B cell (primary cell): ENCODE measurements around the gene AAR2. TPM values are rescaled to one million over a fixed set of nuclear protein-coding genes. Genes with fewer than 3 reads are reported as not detected.

Source experiments
- ATAC-seq: fragments of 200-7000 bp; cut with Tn5 transposase; one replicate; pipeline ENCODE4 v1.10.0; 2021; ENCODE audit warnings: low read depth, mild to moderate bottlenecking, moderate number of reproducible peaks, moderate library complexity
- CTCF ChIA-PET: fragments of 350-600 bp; sonication (Branson Sonifier 250); formaldehyde crosslinking; loops from one replicate; lab custom pipeline; 2021; ENCODE audit warnings: antibody characterized with exemption, inconsistent platforms; lab: Charles Lee
- POLR2A ChIA-PET: fragments of 350-600 bp; sonication (Branson Sonifier 250); formaldehyde crosslinking; loops from one replicate; lab custom pipeline; 2021; ENCODE audit warnings: antibody characterized with exemption; lab: Charles Lee
- DNase-seq: peaks from one replicate; pipeline ENCODE4 v3.0.0; 2013
- H2AFZ ChIP-seq: 2 replicates; pipeline ENCODE4 v1.6.1; 2012; ENCODE audit warnings: mild to moderate bottlenecking, low read depth, low read length; ENCODE audit not compliant: insufficient read depth, poor library complexity, severe bottlenecking
- H3K27ac ChIP-seq, 2 donors: 1 replicate in 1 of 2; 2 replicates in 1 of 2; pipeline ENCODE4 v1.5.1; 2012 to 2013; ENCODE audit warnings: low read length in 2 of 2, mild to moderate bottlenecking in 2 of 2, moderate library complexity in 1 of 2
- H3K27me3 ChIP-seq, 4 experiments: fragments of 200-600 bp in 1 of 4; sonication (generic) in 1 of 4; replicated peaks in 1 of 4; 1 replicate in 2 of 4; 2 replicates in 2 of 4; pipeline versions ENCODE4 v1.6.1 to v1.7.0; 2013 to 2016; ENCODE audit warnings: low read length in 3 of 4, mild to moderate bottlenecking in 2 of 4, mixed read lengths in 1 of 4, moderate library complexity in 1 of 4; ENCODE audit not compliant: insufficient read depth in 4 of 4, control insufficient read depth in 3 of 4; ENCODE audit errors: control extremely low read depth in 1 of 4
- H3K36me3 ChIP-seq, 2 experiments: replicated peaks in 1 of 2; 1 replicate in 1 of 2; 2 replicates in 1 of 2; pipeline versions ENCODE4 v1.6.1 to v1.7.1; 2013; ENCODE audit warnings: low read length in 1 of 2; ENCODE audit not compliant: insufficient read depth in 2 of 2, control insufficient read depth in 1 of 2; ENCODE audit errors: control extremely low read depth in 1 of 2, extremely low read depth in 1 of 2
- H3K4me1 ChIP-seq, 2 donors: fragments of 200-600 bp in 1 of 2; sonication (generic) in 1 of 2; 1 replicate in 1 of 2; 2 replicates in 1 of 2; pipeline versions ENCODE4 v1.5.1 to v1.6.1; 2013 to 2017; ENCODE audit warnings: low read length in 2 of 2; ENCODE audit not compliant: control insufficient read depth in 2 of 2, insufficient read depth in 2 of 2
- H3K4me2 ChIP-seq: replicated peaks from 2 replicates; pipeline ENCODE3; 2012; ENCODE audit warnings: mild to moderate bottlenecking, low read depth, low read length; ENCODE audit not compliant: poor library complexity, severe bottlenecking
- H3K4me3 ChIP-seq, 5 experiments: fragments of 200-600 bp in 1 of 5; sonication (generic) in 1 of 5; 1 replicate in 3 of 5; 2 replicates in 2 of 5; pipeline versions ENCODE4 v1.5.1 to v1.7.0; 2011 to 2016; ENCODE audit warnings: low read length in 4 of 5, mild to moderate bottlenecking in 4 of 5, low read depth in 2 of 5, control low read depth in 1 of 5, moderate library complexity in 1 of 5; ENCODE audit not compliant: insufficient read depth in 1 of 5; ENCODE audit errors: control extremely low read depth in 1 of 5, extremely low read depth in 1 of 5
- H3K79me2 ChIP-seq: fragments of 200-600 bp; sonication (generic); one replicate; pipeline ENCODE4 v1.6.0; 2016; ENCODE audit warnings: low read length; ENCODE audit not compliant: control insufficient read depth, insufficient read depth
- H3K9ac ChIP-seq: fragments of 200-600 bp; sonication (generic); 2 replicates; pipeline ENCODE4 v1.6.1; 2017; ENCODE audit warnings: mild to moderate bottlenecking, low read length, moderate library complexity
- H3K9me3 ChIP-seq, 3 donors: one replicate each; pipeline versions ENCODE4 v1.6.1 to v1.7.1; 2013; ENCODE audit warnings: low read length in 2 of 3; ENCODE audit not compliant: control insufficient read depth in 2 of 3, insufficient read depth in 1 of 3; ENCODE audit errors: control extremely low read depth in 1 of 3
- H4K20me1 ChIP-seq: 2 replicates; pipeline ENCODE4 v1.6.0; 2012; ENCODE audit warnings: mild to moderate bottlenecking, low read length; ENCODE audit not compliant: insufficient read depth, control insufficient read depth, poor library complexity, severe bottlenecking
- H3K27ac Mint-ChIP-seq: one replicate; pipeline ENCODE4 v1.8.0; 2021; ENCODE audit warnings: mixed read lengths
- H3K27me3 Mint-ChIP-seq: one replicate; pipeline ENCODE4 v1.8.0; 2021; ENCODE audit warnings: mixed read lengths
- H3K4me1 Mint-ChIP-seq: one replicate; pipeline ENCODE4 v1.8.0; 2021; ENCODE audit warnings: mixed read lengths
- H3K4me3 Mint-ChIP-seq: one replicate; pipeline ENCODE4 v1.8.0; 2021; ENCODE audit warnings: mixed read lengths
- H3K9me3 Mint-ChIP-seq: one replicate; pipeline ENCODE4 v1.8.0; 2022; ENCODE audit warnings: mixed read lengths; ENCODE audit not compliant: insufficient read depth
- CTCF ChIP-seq: fragments of 200-600 bp; IDR thresholded peaks from one replicate; pipeline ENCODE4 v1.8.0; 2022; ENCODE audit warnings: antibody characterized with exemption, mild to moderate bottlenecking
- EZH2 ChIP-seq: IDR thresholded peaks from 2 replicates; pipeline ENCODE4 v1.6.1; 2012; ENCODE audit warnings: borderline replicate concordance, low read depth, mild to moderate bottlenecking, moderate library complexity, low read length; ENCODE audit not compliant: insufficient read depth, poor library complexity, severe bottlenecking
- WGBS: methylation state at CpG from one replicate; pipeline ENCODE4 v1.1.5; 2013; ENCODE audit warnings: missing lambda C conversion rate; ENCODE audit not compliant: insufficient coverage; 5-methylcytosine and 5-hydroxymethylcytosine counted together
- intact Hi-C: fragments of 100-400 bp; cut with micrococcal nuclease; formaldehyde crosslinking; loops from one replicate; pipeline ENCODE4 v1.10.0; 2022
- polyA plus RNA-seq: library from polyadenylated mRNA; depleted of rRNA; stranded (reverse); fragments of >200 nt; gene quantifications from 2 replicates; pipeline ENCODE4 v1.2.3, GENCODE V29; 2012
- total RNA-seq, 2 donors: library from RNA; stranded (reverse); fragments of 120-200 nt in 1 of 2; gene quantifications; 1 replicate in 1 of 2; 2 replicates in 1 of 2; pipeline versions ENCODE4 v1.2.3 to v1.2.4, GENCODE V29; 2013 to 2022

Gene AAR2
- total and polyA plus RNA-seq, 2 donors (not counting 1 experiment from before 2014, with no cell fraction given), result 10.3 to 21.3 TPM

GRCh38 chr20:36267605-36268381 is 31.5 kb downstream of the AAR2 start:
- H2AFZ ChIP-seq, result no peak overlapping the region
- no peak for DNase-seq
- no peak for ATAC-seq
- H3K4me3 ChIP-seq, result no peak overlapping the region
- Mint-ChIP-seq H3K27ac (no peak overlapping the region), H3K9me3 (no peaks in the 10 kb centered on the region), H3K4me1 (no peaks in the 10 kb centered on the region), H3K27me3 (no peaks in the 10 kb centered on the region), H3K4me3 (no peak overlapping the region)
- H3K4me2 ChIP-seq, result no peak overlapping the region
- no peak overlapping the region for H3K9ac ChIP-seq
- H3K36me3 ChIP-seq, result no peaks in the 10 kb centered on the region
- TF ChIP-seq EZH2 (no peak), CTCF (no peak)
- no peak overlapping the region for H3K27ac ChIP-seq
- WGBS, result 92% methylated on average over 24 of the region's 24 CpGs
- peaks cover 0 to 5% (median 0%) of the 10 kb centered on the region in 4 experiments for H3K27me3 ChIP-seq
- no peaks in the 10 kb centered on the region for H3K79me2 ChIP-seq
- H3K9me3 ChIP-seq, result peaks cover 0 to 1% (median 0%) of the 10 kb centered on the region in 3 donors
- CTCF ChIA-PET, result interaction anchor here (1.4 kb wide), 1 partner anchor 64 kb away, joined by 4 read pairs; no protein-coding TSS in a partner anchor
- intact Hi-C loops, result no loop called here
- POLR2A ChIA-PET, result no interaction called here
- no peaks in the 10 kb centered on the region for H4K20me1 ChIP-seq
- H3K4me1 ChIP-seq, result no peaks in the 10 kb centered on the region
